Skeletal muscle tissue (tissue), 4 donors: ENCODE results near the gene HMCN2. TPM values are rescaled to one million over a fixed set of nuclear protein-coding genes. Genes with fewer than 3 reads are reported as not detected.

Source experiments
- H3K27ac ChIP-seq: one replicate; pipeline ENCODE4 v1.7.0; 2013; ENCODE audit warnings: mild to moderate bottlenecking, low read depth, low read length, inconsistent platforms
- H3K27me3 ChIP-seq, 3 donors: one replicate each; pipeline ENCODE4 v1.7.0; 2013; ENCODE audit warnings: low read length in 3 of 3; ENCODE audit not compliant: control insufficient read depth in 3 of 3, insufficient read depth in 3 of 3
- H3K36me3 ChIP-seq, 3 donors: one replicate each; pipeline ENCODE4 v1.7.0; 2013; ENCODE audit warnings: low read length in 3 of 3; ENCODE audit not compliant: control insufficient read depth in 3 of 3, insufficient read depth in 3 of 3
- H3K4me1 ChIP-seq, 3 donors: one replicate each; pipeline ENCODE4 v1.7.0; 2013; ENCODE audit warnings: low read length in 3 of 3, mild to moderate bottlenecking in 3 of 3; ENCODE audit not compliant: control insufficient read depth in 3 of 3, insufficient read depth in 3 of 3
- H3K4me3 ChIP-seq, 3 donors: one replicate each; pipeline ENCODE4 v1.7.0; 2013; ENCODE audit warnings: low read length in 3 of 3
- H3K9ac ChIP-seq, 3 donors: one replicate each; pipeline ENCODE4 v1.7.0; 2013; ENCODE audit warnings: low read length in 3 of 3, mild to moderate bottlenecking in 3 of 3, moderate library complexity in 2 of 3, low read depth in 1 of 3
- H3K9me3 ChIP-seq, 3 donors: one replicate each; pipeline ENCODE4 v1.7.0; 2013; ENCODE audit warnings: low read length in 3 of 3; ENCODE audit not compliant: control insufficient read depth in 3 of 3
- total RNA-seq: library from RNA; depleted of rRNA; stranded (reverse); fragments of >200 nt; gene quantifications from one replicate; pipeline ENCODE4 v1.2.3, GENCODE V29; 2014
- donor health status: Osteomylitis.

Gene HMCN2
- total RNA-seq, 1 donor from 2014 or later = 12.5 TPM

DNA sequence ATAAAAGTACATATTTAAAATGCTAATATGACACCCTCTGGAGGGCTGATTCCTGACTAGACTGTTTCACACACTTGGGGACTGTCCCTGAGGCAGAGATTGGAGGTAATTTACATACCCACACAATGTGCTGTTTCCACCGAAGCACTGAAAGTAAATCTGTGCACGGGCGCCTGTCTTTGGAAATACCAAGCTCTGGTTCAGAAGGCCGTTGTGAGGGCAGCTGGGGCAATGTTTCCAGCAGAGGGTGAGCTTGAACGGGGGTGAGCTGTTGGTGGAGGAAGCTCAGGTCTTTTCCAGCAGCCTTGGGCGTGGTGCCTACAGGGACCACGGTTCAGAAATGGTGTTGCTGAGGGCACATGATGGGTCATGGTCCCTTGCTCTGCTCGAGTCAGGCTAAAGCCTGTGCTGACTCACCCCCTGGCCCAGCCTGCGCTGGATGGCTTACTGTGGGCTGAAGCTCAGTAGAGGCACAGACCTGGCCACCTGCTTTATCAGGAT lies 25.8 kb upstream of the HMCN2 start:
- peaks cover 0 to 3% (median 0%) of the 10 kb centered on the region in 3 donors for H3K27me3 ChIP-seq
- H3K4me3 ChIP-seq = no peak overlapping the region
- H3K27ac ChIP-seq = no peak overlapping the region
- no peaks in the 10 kb centered on the region for H3K36me3 ChIP-seq
- H3K4me1 ChIP-seq = peaks cover 9 to 15% (median 13%) of the 10 kb centered on the region in 3 donors
- no peaks in the 10 kb centered on the region for H3K9me3 ChIP-seq
- H3K9ac ChIP-seq = no peak overlapping the region

DNA sequence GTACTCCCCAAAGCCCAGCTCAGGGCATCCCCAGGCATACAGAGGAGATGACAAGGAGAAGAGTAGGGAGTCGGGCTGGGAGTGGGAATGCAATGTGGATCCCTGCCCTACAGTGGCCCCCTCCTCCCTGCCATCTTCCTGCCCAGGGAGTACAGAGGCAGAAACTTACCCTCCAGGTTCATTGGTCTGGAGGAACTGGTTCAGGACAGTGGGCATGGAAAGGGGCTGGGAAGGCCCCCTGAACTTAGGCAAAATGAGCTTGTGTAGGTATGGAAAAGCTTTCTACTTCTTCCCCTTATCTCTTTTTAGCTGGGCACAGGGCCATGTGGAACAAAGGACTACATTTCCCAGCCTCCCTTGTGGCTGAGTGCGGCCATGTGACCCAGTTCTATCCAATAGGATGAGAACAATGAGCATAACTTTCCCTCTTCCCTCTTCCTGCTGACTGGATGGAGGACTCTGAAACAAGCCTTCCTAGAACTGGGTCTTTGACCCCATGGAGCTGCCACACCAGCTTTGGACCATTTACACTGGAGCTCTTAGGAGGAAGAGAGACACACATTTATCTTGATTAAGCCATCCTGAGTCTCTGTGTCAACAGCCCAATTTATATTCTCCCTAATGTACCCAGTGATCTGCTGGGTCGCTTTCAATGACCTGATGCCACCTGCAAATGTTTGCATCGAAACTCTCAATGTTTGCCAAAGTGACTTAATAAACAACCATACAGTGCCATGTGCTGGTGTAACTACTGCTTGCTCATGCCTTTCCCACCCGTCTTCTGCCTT lies 25.0 kb upstream of the HMCN2 start:
- no peaks in the 10 kb centered on the region for H3K9me3 ChIP-seq
- no peaks in the 10 kb centered on the region for H3K36me3 ChIP-seq
- H3K27me3 ChIP-seq = peaks cover 0 to 3% (median 0%) of the 10 kb centered on the region in 3 donors
- no peak overlapping the region for H3K27ac ChIP-seq
- peaks cover 9 to 15% (median 11%) of the 10 kb centered on the region in 3 donors for H3K4me1 ChIP-seq
- no peak overlapping the region for H3K4me3 ChIP-seq
- H3K9ac ChIP-seq = no peak overlapping the region

DNA sequence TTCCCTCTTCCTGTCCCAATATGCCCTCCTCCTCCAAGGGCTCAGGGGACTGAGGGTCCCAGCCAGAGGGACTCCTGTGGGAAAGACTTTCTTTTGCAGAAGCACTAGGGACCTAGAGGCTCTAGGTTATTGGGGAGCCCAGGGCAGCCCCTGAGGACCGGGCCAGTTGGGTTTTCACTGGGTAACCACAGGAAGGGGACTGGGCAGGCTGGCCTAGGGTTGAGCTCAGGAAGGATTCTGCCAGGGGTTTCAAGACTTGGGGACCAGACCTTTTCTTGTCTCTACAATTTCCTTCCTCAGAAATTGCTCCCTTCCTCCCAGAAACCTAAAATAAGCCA lies 24.4 kb upstream of the HMCN2 start:
- Histone ChIP-seq H3K9ac (no peak overlapping the region), H3K4me1 (peaks cover 5 to 11% (median 11%) of the 10 kb centered on the region in 3 donors), H3K36me3 (no peaks in the 10 kb centered on the region), H3K27ac (no peak overlapping the region), H3K4me3 (no peak overlapping the region), H3K9me3 (no peaks in the 10 kb centered on the region), H3K27me3 (peaks cover 0 to 3% (median 0%) of the 10 kb centered on the region in 3 donors)

DNA sequence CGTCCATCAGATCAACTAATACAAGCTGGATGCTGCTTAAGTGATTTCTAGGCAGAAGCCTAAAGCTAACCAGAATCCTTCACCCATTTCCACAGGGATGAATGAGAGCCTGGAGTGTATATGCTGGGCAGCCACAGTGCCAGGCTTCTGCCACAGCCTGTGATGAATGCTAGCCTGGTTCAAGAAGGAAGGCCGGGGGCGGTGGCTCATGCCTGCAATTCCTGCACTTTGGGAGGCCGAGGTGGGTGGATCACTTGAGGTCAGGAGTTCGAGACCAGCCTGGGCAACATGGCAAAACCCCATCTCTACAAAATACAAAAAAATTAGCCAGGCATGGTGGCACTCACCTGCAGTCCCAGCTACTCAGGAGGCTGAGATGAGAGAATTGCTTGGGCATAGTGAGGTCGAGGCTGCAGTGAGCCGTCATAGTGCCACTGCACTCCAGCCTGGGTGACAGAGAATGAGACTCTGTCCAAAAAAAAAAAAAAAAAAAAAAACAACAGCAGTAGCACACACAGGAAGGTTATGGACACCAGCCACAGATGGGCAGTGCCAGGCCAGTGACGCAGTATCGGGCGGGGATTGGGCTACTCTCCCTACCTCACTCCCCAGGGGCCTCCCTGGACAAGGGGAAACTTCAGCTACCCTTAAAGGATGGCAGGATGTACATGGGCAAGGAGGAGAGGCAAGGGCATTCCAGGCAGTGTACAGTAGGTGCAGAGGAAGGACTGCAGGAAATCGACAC lies 23.1 kb upstream of the HMCN2 start:
- no peak overlapping the region for H3K9ac ChIP-seq
- H3K9me3 ChIP-seq = no peaks in the 10 kb centered on the region
- H3K4me3 ChIP-seq = peak overlapping the region in 1 of 3 donors; percentile 31
- H3K36me3 ChIP-seq = no peaks in the 10 kb centered on the region
- peaks cover 5 to 11% (median 9%) of the 10 kb centered on the region in 3 donors for H3K4me1 ChIP-seq
- H3K27ac ChIP-seq = no peak overlapping the region
- H3K27me3 ChIP-seq = peaks cover 0 to 3% (median 0%) of the 10 kb centered on the region in 3 donors

DNA sequence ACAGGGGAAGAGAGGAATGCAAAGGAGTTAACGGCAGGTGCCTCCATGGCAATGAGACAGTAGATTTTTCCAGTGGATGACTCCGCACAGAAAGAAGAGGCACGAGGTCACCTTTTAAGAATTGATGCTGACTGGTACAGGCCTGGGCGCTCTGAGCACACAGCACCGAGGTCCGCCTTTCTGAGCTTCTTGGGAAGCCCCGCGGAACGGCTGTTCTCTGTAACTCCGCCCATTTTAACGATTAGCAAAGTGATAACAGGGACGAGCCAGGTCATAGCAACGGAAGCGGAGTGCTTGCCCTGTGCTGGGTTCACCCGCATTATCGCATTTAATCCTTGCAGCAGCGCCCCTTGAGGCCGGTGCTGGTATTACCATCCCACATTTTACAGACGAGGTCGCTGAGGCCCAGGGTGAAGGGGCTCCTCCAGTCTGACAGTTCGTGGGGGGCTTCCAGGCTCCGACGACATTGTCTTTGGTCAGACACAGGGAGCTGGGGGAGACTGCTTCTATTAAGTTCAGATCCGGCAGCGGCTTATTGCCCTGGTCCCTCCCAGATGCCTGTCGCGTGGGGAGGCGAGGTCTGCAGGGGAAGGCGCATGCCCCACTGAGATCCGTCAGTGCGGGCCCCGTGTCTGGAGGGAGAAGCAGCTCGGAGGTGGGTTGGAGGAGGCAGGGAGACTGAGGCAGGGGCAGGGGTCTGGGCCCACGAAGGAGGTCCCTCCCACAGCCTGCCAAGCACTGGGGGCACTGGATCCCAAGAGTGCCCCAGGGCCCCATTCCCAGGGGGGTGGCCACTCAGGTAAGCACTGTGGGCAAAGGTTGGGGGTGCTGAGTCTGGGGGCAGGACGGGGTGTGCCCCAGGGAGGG lies 22.3 kb upstream of the HMCN2 start:
- H3K4me3 ChIP-seq = peak overlapping the region; percentile 29 to 48 (median 31)
- H3K9me3 ChIP-seq = no peaks in the 10 kb centered on the region
- H3K4me1 ChIP-seq = peaks cover 5 to 11% (median 9%) of the 10 kb centered on the region in 3 donors
- peaks cover 0 to 3% (median 0%) of the 10 kb centered on the region in 3 donors for H3K27me3 ChIP-seq
- H3K36me3 ChIP-seq = no peaks in the 10 kb centered on the region
- peak overlapping the region in 1 of 3 donors; percentile 32 for H3K9ac ChIP-seq
- H3K27ac ChIP-seq = no peak overlapping the region

DNA sequence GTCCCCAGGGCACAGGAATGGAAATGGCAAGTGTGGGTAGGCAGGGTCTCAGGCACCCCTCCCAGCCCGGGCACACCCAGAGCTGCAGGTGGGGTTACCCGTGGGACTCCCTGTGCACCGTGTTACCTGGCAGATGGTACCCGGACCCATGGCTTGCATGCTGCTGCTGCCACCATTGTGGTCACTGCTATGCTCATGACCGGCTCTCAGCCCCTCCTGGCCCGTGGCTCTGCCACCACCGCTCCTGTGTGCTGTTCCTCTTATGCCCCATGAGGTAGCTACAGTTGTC lies 21.7 kb upstream of the HMCN2 start:
- H3K4me1 ChIP-seq = peaks cover 5 to 11% (median 9%) of the 10 kb centered on the region in 3 donors
- H3K27me3 ChIP-seq = peaks cover 0 to 3% (median 0%) of the 10 kb centered on the region in 3 donors
- no peaks in the 10 kb centered on the region for H3K36me3 ChIP-seq

DNA sequence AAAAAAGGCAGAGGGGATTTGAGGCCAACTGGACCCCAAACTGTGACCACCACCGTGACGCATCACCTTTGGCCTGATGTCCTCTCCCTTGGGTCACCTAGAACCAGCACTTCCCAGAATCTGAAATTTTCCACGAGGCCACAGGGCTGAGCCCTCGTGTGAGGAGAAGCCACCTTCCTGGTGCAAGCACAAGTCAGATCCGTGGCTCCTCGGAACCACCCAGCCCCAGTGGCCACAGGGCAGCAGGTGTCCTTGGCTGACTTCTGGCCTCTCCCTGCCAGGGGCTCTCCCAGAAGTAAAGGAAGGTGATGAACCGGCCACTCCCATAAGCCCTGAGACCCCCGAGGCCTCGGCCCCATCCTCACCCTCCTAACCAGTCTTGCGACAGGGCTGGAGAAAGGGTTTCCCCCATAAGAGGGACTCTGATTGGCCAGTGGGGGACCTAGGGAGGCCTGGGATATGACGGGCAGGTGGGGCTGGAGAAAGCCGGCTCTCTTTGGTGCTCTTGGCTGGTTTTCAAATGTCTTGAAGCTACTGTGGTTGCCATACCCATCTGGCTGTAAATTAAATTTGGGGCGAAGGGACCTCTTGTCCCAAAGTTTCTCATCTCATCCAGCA lies 20.9 kb upstream of the HMCN2 start:
- Histone ChIP-seq H3K9me3 (no peaks in the 10 kb centered on the region), H3K4me1 (peaks cover 5 to 11% (median 9%) of the 10 kb centered on the region in 3 donors), H3K27ac (no peak overlapping the region), H3K4me3 (no peak overlapping the region), H3K36me3 (no peaks in the 10 kb centered on the region), H3K27me3 (peaks cover 0 to 3% (median 0%) of the 10 kb centered on the region in 3 donors), H3K9ac (peak overlapping the region in 1 of 3 donors; percentile 33)

More for the DNA sequence above, 21.7 kb upstream of the HMCN2 start:
- Histone ChIP-seq H3K4me3 (no peak overlapping the region), H3K27ac (no peak overlapping the region), H3K9me3 (no peaks in the 10 kb centered on the region), H3K9ac (no peak overlapping the region)

DNA sequence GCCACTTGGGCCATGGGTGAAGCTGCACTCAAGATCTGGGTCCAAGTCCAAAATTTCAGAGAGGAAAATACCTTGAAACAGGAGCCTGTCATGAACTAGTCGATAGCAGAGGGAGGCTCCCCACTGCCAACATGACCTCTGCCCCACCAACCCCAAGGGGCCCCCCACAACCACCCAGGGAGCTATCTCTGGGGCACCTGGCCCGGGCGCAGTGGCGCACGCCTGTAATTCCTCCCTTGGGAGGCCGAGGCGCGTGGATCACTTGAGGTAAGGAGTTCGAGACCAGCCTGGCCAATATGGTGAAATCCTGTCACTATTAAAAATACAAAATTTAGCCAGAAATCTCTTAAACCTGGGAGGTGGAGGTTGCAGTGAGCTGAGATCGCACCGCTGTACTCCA lies 20.1 kb upstream of the HMCN2 start:
- Histone ChIP-seq H3K27me3 (peaks cover 0 to 3% (median 0%) of the 10 kb centered on the region in 3 donors), H3K36me3 (no peaks in the 10 kb centered on the region), H3K9me3 (no peaks in the 10 kb centered on the region), H3K9ac (no peak overlapping the region), H3K27ac (no peak overlapping the region), H3K4me1 (peaks cover 5 to 11% (median 9%) of the 10 kb centered on the region in 3 donors), H3K4me3 (no peak overlapping the region)

DNA sequence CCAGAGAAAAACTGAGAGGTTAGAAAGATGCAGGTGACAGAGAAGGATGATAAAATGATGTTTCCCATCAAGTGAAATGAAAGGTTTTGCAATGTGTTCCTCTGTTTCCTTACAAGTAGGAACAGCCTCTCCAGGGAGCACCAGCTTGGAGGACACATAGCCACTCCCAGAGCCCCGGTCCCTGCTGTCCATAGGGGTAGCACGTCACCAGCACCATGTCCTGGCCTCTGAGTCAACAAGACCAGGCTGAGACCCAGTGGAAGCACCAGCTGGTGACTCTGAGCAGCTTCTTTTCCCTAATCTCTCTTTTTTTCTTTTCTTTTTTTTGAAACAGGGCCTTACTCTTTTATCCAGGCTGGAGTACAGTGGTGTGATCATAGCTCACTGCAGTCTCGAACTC lies 19.4 kb upstream of the HMCN2 start:
- no peak overlapping the region for H3K9ac ChIP-seq
- peaks cover 0 to 3% (median 0%) of the 10 kb centered on the region in 3 donors for H3K27me3 ChIP-seq
- peaks cover 5 to 11% (median 9%) of the 10 kb centered on the region in 3 donors for H3K4me1 ChIP-seq
- H3K36me3 ChIP-seq = no peaks in the 10 kb centered on the region
- H3K9me3 ChIP-seq = no peaks in the 10 kb centered on the region
- H3K4me3 ChIP-seq = no peak overlapping the region
- no peak overlapping the region for H3K27ac ChIP-seq
